ENCODE measurements around the gene HGF.

DNA sequence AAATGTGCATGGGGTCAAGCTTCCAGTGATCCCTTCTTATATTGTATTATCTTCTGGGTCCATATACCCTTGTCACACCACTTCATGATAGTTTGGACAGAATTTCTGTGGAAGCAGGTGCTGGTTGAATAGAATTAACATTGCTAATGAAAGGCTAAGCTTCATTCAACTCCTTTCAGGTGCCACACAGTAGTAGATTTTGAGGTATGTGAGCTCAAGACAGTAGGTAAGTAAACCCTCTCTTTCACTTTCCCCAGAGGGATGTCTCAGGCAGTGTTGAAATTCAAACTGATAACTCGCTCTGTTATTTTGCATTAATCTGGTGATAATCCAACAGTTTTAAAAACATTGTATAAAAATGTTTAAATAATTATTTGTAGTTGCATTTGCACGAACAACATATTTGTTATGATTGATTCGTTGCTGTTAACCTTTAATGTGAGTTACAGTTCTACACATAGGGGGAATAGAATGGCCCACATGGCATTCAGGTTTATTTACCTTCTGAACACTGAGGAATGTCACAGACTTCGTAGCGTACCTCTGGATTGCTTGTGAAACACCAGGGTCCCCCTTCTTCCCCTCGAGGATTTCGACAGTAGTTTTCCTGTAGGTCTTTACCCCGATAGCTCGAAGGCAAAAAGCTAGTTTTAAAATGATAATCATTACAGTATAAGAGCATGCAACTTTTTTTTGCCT, 18.1 kb downstream of the HGF start:
- TF ChIP-seq, protein P1, sequence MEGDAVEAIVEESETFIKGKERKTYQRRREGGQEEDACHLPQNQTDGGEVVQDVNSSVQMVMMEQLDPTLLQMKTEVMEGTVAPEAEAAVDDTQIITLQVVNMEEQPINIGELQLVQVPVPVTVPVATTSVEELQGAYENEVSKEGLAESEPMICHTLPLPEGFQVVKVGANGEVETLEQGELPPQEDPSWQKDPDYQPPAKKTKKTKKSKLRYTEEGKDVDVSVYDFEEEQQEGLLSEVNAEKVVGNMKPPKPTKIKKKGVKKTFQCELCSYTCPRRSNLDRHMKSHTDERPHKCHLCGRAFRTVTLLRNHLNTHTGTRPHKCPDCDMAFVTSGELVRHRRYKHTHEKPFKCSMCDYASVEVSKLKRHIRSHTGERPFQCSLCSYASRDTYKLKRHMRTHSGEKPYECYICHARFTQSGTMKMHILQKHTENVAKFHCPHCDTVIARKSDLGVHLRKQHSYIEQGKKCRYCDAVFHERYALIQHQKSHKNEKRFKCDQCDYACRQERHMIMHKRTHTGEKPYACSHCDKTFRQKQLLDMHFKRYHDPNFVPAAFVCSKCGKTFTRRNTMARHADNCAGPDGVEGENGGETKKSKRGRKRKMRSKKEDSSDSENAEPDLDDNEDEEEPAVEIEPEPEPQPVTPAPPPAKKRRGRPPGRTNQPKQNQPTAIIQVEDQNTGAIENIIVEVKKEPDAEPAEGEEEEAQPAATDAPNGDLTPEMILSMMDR (IDR thresholded peaks at IDR 0.05): no peak
- TF ChIP-seq SP1 (CRISPR knock-in tag; conservative IDR thresholded peaks at IDR 0.05): no peak
- no peak for TF ChIP-seq NFYB (CRISPR knock-in tag; conservative IDR thresholded peaks at IDR 0.05; ENCODE audit: low read depth)
- no peak for TF ChIP-seq ETV6 (CRISPR knock-in tag; IDR thresholded peaks at IDR 0.05)
- no peak for TF ChIP-seq ZNF121 (CRISPR knock-in tag; IDR thresholded peaks at IDR 0.05)
